A673 (cell line): ENCODE results near the gene SH3RF1. TPM values are rescaled to one million over a fixed set of nuclear protein-coding genes. Genes with fewer than 3 reads are reported as not detected.

Experiments
- BruUV-seq: library from RNA; stranded (reverse); fragments of 400-500 nt; replicated peaks from 2 replicates; lab custom pipeline; 2021; lab: Mats Ljungman, UMichigan
- CTCF ChIA-PET: fragments of 300-600 bp; sonication (Branson Sonifier 250); formaldehyde crosslinking; loops from one replicate; lab custom pipeline; 2022; ENCODE audit warnings: antibody characterized with exemption; lab: Charles Lee
- POLR2A ChIA-PET: fragments of 300-600 bp; sonication (Branson Sonifier 250); formaldehyde crosslinking; loops from one replicate; lab custom pipeline; 2022; ENCODE audit warnings: antibody characterized with exemption; ENCODE audit not compliant: low non-redundant PET; lab: Charles Lee
- DNase-seq: peaks from one replicate; pipeline ENCODE4 v3.0.0-alpha.2; 2015; ENCODE audit warnings: low spot score
- H3K27ac ChIP-seq: fragments of 200-600 bp; sonication (generic); 2 replicates; pipeline ENCODE4 v1.5.1; 2016; ENCODE audit warnings: mixed run types, low read depth, mild to moderate bottlenecking, mixed read lengths, antibody characterized with exemption, low read length; ENCODE audit not compliant: poor library complexity, severe bottlenecking
- H3K27me3 ChIP-seq: fragments of 200-600 bp; sonication (generic); replicated peaks from 2 replicates; pipeline ENCODE4 v1.6.1; 2017; ENCODE audit warnings: mixed run types, low read depth, mild to moderate bottlenecking, mixed read lengths, antibody characterized with exemption, low read length; ENCODE audit not compliant: insufficient read depth, poor library complexity
- H3K36me3 ChIP-seq: fragments of 200-600 bp; sonication (generic); 2 replicates; pipeline ENCODE4 v1.6.1; 2016; ENCODE audit warnings: mixed run types, mild to moderate bottlenecking, mixed read lengths, antibody characterized with exemption, low read length; ENCODE audit not compliant: insufficient read depth, poor library complexity, severe bottlenecking
- H3K4me1 ChIP-seq: fragments of 200-600 bp; sonication (generic); 2 replicates; pipeline ENCODE4 v1.6.1; 2017; ENCODE audit warnings: mixed run types, mild to moderate bottlenecking, mixed read lengths, antibody characterized with exemption, low read length; ENCODE audit not compliant: insufficient read depth, poor library complexity, severe bottlenecking
- H3K4me3 ChIP-seq: fragments of 200-600 bp; sonication (generic); 2 replicates; pipeline ENCODE4 v1.5.1; 2016; ENCODE audit warnings: low read depth, mixed run types, mild to moderate bottlenecking, mixed read lengths, low read length; ENCODE audit not compliant: poor library complexity, severe bottlenecking
- H3K9me3 ChIP-seq: fragments of 200-600 bp; sonication (generic); 2 replicates; pipeline ENCODE4 v1.6.1; 2016; ENCODE audit warnings: mixed run types, low read depth, mild to moderate bottlenecking, mixed read lengths, antibody characterized with exemption, low read length; ENCODE audit not compliant: poor library complexity, severe bottlenecking
- CTCF ChIP-seq: fragments of 300-800, 200-600 bp; sonication (generic); conservative IDR thresholded peaks from 2 replicates; pipeline ENCODE4 v1.5.1; 2017; ENCODE audit warnings: low read depth, mild to moderate bottlenecking, antibody characterized with exemption, low read length, moderate library complexity, mixed read lengths
- EZH2 ChIP-seq: fragments of 200-600 bp; sonication (generic); IDR thresholded peaks from 2 replicates; pipeline ENCODE4 v1.6.1; 2017; ENCODE audit warnings: borderline replicate concordance, low read depth, mild to moderate bottlenecking, mixed read lengths, antibody characterized with exemption, low read length; ENCODE audit not compliant: poor library complexity, severe bottlenecking
- intact Hi-C: fragments of 100-400 bp; cut with micrococcal nuclease; formaldehyde crosslinking; loops from one replicate; pipeline ENCODE4 v1.10.0; 2022; ENCODE audit not compliant: unreplicated experiment
- total RNA-seq: library from RNA; stranded (reverse); gene quantifications from 2 replicates; pipeline ENCODE4 v1.2.3, GENCODE V29; 2021

Gene SH3RF1
- total RNA-seq, 1 experiment from 2014 or later, result 15.3 TPM

DNA sequence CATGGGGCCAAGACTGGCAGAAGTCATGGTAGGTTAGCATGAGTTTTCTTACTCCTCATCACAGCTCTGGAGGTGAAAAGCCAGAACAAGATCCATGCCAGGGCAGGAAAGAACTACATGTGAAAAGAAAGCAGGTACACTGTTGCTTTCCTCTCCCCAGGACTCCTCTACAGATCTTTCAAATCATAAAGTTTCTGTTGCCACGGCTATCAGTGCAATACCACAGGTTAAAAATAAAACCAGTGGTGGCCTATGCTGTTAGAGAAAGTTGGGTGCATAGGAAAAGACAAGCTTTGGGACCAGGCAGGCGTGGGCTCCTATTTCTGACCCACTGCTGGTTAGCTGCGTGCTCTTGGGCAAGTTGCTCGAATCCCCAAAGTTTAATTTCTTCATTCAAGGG is 81.4 kb downstream of the SH3RF1 start:
- no peak for TF ChIP-seq EZH2
- no peak for TF ChIP-seq CTCF
- no TSS peak for BruUV-seq
- Histone ChIP-seq H3K27me3 (no peaks in the 10 kb centered on the region), H3K27ac (no peak overlapping the region), H3K4me1 (no peaks in the 10 kb centered on the region), H3K9me3 (no peaks in the 10 kb centered on the region), H3K36me3 (no peaks in the 10 kb centered on the region), H3K4me3 (no peak overlapping the region)
- ChIA-PET POLR2A (no interaction called here), CTCF (no interaction called here)
- intact Hi-C loops, result no loop called here
- no peak for DNase-seq

DNA sequence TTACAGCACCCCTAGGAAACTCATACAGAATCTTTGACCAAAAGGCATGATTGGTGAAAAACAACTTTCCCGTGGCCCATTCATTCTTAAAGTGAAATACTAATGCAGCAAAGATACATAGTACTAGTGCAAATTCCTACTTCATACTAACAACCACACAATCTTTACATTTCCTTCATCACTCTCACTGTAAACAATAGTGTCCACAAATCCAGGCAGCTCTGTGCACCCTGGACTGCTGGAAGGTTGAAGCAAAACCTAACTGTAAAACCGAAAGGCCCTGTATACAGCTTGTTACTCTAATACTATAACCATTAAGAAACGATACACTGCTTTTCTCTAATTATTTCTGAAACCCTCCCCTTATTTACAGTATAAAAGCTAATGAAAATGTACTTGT is 82.6 kb downstream of the SH3RF1 start:
- BruUV-seq, result no TSS peak
- Histone ChIP-seq H3K4me1 (no peaks in the 10 kb centered on the region), H3K27ac (no peak overlapping the region), H3K27me3 (no peaks in the 10 kb centered on the region), H3K4me3 (no peak overlapping the region), H3K9me3 (no peaks in the 10 kb centered on the region), H3K36me3 (no peaks in the 10 kb centered on the region)
- ChIA-PET POLR2A (no interaction called here), CTCF (no interaction called here)
- TF ChIP-seq CTCF, result no peak
- no peak for TF ChIP-seq EZH2
- no peak for DNase-seq
- intact Hi-C loops, result no loop called here

DNA sequence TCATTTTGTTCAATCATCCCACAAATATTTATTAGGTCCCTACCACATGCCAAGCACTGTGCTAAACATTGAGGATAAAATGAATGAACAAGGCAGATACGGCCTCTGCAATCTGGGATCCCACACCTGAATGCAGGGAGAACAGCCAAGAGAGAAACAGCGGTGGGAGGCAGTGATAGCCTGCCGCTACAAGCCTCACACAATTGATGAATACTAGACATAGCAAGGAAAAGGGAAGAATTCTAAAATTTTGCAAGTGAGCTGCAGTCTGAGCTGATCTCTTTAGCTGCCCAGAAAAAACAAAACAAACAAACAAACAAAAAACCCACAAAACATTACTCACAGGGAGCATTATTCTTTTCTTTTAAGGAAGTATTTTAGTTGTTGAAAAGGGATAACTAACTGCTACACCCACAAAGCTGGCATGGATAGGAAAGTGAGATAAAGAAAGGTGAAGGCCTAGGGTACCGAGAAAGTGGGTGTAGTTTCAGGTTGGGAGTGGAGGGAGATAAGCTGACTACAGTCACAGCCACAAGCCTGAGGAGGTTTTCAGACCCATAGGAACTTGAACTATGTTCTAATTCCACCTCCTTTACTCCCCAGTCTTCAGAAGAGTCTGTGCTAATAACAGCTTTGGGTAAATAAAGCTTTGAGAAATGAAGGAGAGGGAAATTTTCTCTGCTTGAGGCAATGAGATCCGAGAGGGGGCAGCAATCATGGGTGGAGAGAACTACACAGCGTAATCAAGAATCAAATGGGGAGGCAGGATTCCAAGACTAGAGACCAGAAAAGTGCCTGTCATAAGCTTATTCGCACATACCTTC is 85.4 kb downstream of the SH3RF1 start:
- intact Hi-C loops, result no loop called here
- Histone ChIP-seq H3K4me3 (no peak overlapping the region), H3K9me3 (no peaks in the 10 kb centered on the region), H3K27me3 (no peaks in the 10 kb centered on the region), H3K36me3 (no peaks in the 10 kb centered on the region), H3K27ac (no peak overlapping the region), H3K4me1 (no peaks in the 10 kb centered on the region)
- TF ChIP-seq EZH2 (no peak), CTCF (no peak)
- no TSS peak for BruUV-seq
- no peak for DNase-seq
- POLR2A ChIA-PET, result no interaction called here
- CTCF ChIA-PET, result no interaction called here
